ENCODE results near the gene CBX2. TPM values are rescaled to one million over a fixed set of nuclear protein-coding genes. Genes with fewer than 3 reads are reported as not detected.

The CBX2 gene
- total RNA-seq, 1 donor from 2014 or later, result 4.6 TPM

DNA sequence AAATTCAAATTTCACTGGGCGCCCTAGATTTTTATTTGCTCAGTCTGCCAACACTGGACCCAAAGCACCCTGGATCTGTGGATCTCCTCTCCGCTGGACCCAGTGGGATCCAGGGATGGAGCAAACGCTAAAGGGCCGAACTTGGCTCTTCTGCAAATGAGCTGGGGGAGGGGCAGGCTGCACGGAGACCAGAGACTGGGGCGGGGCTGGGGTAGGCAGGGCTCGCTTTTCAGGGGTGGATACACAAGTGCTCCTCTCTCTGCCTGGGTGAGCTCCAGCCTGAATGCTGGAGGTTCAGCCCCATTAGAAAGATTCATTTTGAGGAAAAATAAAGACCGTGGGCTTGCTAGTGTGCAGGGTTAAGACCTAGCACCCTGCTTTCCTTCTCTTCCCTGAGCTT, 52.4 kb downstream of the CBX2 start:
- Histone ChIP-seq H3K9me3 (no peaks in the 10 kb centered on the region), H3K4me1 (peaks cover 6 to 17% of the 10 kb centered on the region in 2 donors), H3K27me3 (no peaks in the 10 kb centered on the region), H3K36me3 (peaks cover 17 to 21% of the 10 kb centered on the region in 2 donors), H3K27ac (no peak overlapping the region), H3K4me3 (no peak overlapping the region)
- intact Hi-C loops (cut with DNase I), result no loop called here
- TF ChIP-seq, protein P1, sequence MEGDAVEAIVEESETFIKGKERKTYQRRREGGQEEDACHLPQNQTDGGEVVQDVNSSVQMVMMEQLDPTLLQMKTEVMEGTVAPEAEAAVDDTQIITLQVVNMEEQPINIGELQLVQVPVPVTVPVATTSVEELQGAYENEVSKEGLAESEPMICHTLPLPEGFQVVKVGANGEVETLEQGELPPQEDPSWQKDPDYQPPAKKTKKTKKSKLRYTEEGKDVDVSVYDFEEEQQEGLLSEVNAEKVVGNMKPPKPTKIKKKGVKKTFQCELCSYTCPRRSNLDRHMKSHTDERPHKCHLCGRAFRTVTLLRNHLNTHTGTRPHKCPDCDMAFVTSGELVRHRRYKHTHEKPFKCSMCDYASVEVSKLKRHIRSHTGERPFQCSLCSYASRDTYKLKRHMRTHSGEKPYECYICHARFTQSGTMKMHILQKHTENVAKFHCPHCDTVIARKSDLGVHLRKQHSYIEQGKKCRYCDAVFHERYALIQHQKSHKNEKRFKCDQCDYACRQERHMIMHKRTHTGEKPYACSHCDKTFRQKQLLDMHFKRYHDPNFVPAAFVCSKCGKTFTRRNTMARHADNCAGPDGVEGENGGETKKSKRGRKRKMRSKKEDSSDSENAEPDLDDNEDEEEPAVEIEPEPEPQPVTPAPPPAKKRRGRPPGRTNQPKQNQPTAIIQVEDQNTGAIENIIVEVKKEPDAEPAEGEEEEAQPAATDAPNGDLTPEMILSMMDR (IDR thresholded peaks at IDR 0.05), result no peak
- DNase-seq (ENCODE audit: low spot score in 2 of 2), result no peak

DNA sequence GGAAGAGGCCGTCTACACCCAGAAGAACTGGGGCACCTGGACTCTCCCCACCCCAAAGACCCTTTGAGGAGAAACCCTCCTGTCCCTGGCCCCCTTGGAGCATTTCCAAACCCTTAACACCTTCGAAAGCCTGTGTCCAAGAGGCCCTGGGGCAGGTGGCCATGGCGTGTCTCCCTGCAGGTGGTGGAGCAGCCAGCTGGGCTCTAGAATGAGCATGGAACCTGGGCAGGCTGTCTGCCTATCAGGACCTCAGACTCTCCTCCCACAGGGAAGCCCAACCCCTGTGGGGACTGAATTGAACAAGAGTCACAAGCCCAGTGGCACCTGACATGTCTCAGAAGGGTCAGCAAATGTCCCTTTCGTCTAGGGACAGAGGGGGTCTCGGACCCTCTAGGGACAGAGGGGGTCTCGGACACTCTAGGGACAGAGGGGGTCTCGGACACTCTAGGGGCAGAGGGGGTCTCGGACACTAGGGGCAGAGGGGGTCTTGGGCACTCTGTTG, 52.9 kb downstream of the CBX2 start:
- intact Hi-C loops (cut with DNase I), result no loop called here
- no peak overlapping the region for H3K4me3 ChIP-seq
- peaks cover 20 to 21% of the 10 kb centered on the region in 2 donors for H3K36me3 ChIP-seq
- no peak for DNase-seq (ENCODE audit: low spot score in 2 of 2)
- H3K4me1 ChIP-seq, result peaks cover 6 to 17% of the 10 kb centered on the region in 2 donors
- H3K9me3 ChIP-seq, result no peaks in the 10 kb centered on the region
- H3K27ac ChIP-seq, result no peak overlapping the region
- TF ChIP-seq, protein P1 (IDR thresholded peaks at IDR 0.05), result no peak
- no peaks in the 10 kb centered on the region for H3K27me3 ChIP-seq

DNA sequence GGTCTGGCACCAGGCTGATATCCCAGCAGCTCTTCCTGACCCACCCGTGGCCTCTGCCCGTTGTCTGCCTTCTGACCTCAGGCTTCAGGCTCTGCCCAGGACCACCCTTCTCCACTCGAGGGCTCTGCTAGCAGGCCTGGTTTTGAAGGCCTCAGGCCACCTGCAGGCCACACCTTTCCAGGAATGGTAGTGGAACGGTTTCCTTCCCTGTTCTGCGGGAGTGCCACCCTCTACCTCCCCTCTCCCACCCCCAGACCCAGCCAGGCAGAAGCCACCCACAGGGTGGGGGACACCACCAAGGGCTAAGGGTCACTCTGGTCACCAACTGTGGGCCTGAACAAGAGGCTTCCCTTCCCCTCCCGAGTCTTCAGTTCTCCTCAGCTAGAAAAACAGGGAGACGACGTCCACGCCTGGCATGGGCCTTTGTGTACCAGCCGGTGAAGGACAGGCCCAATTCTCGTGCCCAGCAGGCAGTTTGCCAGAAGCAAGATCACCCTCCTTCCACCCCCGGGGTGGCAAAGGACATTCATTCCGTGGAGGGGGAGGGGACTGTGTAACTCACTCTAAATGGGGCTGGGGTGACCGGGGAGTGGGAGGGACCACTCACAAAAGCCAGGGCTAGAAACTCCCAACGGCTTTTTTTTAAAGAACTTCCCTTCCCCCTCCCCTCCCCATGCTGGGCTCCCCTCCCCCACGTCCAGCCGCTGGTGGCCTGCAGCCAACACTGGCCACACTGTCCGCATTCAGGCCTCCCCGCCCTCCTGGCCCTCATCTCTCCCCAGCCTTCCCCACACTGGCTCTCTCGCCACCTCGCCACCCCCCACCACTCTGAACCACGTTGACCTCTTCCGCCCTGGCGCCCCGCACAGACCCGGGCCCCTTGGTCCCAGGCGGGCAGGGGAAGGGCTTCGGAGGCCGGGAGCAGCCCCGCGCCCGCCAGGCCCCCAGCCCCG, 53.6 kb downstream of the CBX2 start:
- TF ChIP-seq, protein P1 (IDR thresholded peaks at IDR 0.05), result no peak
- Histone ChIP-seq H3K27ac (peak overlapping the region in 1 of 2 donors; percentile 27), H3K4me1 (peaks cover 6 to 18% of the 10 kb centered on the region in 2 donors), H3K9me3 (no peaks in the 10 kb centered on the region), H3K27me3 (no peaks in the 10 kb centered on the region), H3K36me3 (peaks cover 20 to 21% of the 10 kb centered on the region in 2 donors), H3K4me3 (peak overlapping the region; percentile 8 to 44)
- no peak for DNase-seq (ENCODE audit: low spot score in 2 of 2)
- intact Hi-C loops (cut with DNase I), result no loop called here

DNA sequence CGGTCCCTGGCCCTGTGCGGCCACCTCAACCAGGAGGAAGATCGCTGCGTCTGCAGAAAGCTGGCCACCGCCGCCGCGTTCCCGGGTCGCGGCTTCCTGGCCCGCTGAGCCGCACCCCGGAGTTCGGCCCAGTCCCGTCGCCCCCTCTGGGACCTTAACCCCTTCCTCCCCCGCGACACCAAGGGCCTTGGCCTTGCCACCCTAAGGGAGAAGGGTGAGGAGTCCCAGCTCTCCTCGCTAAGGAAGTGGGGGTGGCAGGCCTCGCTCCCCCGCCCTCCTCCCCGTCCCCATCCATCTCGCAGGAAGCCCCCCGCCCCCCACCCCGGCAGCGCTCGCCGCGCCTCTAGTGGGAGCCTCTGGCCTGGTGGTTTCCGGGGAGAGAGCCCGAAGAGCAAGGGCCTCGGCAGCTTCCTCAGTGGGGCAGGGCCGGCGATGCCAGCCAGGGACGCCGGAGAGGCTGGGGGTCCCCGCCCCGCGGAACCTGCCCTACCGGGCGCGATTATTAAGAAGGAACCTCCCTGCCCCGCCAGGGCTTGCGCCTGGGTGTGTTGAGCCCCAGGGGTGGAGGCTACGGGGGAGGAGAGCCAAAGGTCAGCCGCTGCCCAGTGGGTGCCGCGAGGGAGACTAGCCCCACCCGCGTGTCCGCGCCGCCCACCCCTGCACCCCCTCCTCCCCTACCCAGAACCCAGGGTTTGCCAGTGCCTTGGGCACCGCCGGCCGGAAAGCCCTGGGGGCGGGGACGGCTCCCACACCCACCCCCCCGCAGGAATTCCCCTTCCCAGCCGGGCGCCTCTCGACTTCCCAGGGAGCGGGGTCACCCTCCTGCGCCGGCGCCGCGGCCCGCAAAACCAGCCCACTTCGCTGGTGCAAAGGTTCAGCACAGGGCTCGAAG, 54.5 kb downstream of the CBX2 start:
- peaks cover 20 to 21% of the 10 kb centered on the region in 2 donors for H3K36me3 ChIP-seq
- peaks cover 12 to 27% of the 10 kb centered on the region in 2 donors for H3K4me1 ChIP-seq
- TF ChIP-seq, protein P1 (IDR thresholded peaks at IDR 0.05), result no peak
- no peak for DNase-seq (ENCODE audit: low spot score in 2 of 2)
- intact Hi-C loops (cut with DNase I), result no loop called here
- H3K27me3 ChIP-seq, result no peaks in the 10 kb centered on the region
- H3K27ac ChIP-seq, result peak overlapping the region in 1 of 2 donors; percentile 27
- no peaks in the 10 kb centered on the region for H3K9me3 ChIP-seq
- peak overlapping the region; percentile 8 to 44 for H3K4me3 ChIP-seq

DNA sequence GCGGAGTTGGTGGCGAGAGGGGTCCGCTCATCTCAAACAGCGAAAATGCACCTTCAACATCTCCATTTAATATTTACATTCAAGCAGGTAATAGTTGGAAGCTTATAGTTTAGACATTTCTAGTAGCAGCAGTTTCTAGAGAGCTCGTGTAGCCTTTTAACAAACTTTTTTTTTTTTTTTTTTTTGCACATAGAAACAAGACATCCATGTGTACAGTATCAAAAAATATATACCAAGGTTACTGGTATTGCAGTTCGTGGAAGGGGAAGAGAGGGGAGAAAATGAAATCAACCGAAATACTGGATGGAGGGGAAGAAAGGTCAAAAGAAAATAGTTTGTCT, 55.1 kb downstream of the CBX2 start:
- peaks cover 14 to 32% of the 10 kb centered on the region in 2 donors for H3K4me1 ChIP-seq

More for the DNA sequence above, 55.1 kb downstream of the CBX2 start:
- peak overlapping the region; percentile 8 to 44 for H3K4me3 ChIP-seq
- H3K9me3 ChIP-seq, result no peaks in the 10 kb centered on the region
- no peak overlapping the region for H3K27ac ChIP-seq
- intact Hi-C loops (cut with DNase I), result no loop called here
- H3K27me3 ChIP-seq, result no peaks in the 10 kb centered on the region
- TF ChIP-seq, protein P1 (IDR thresholded peaks at IDR 0.05), result no peak
- H3K36me3 ChIP-seq, result peaks cover 20 to 21% of the 10 kb centered on the region in 2 donors
- DNase-seq (ENCODE audit: low spot score in 2 of 2), result no peak

All from ascending aorta (tissue), 2 donors.